Ishikawa (cell line): ENCODE measurements around the gene SYMPK.

Experiments used
- CEBPB ChIP-seq: IDR thresholded peaks from 2 replicates; pipeline ENCODE4 v1.6.1; 2012
- EGR1 ChIP-seq: IDR thresholded peaks from 2 replicates; pipeline ENCODE4 v1.6.1; 2012
- EP300 ChIP-seq: IDR thresholded peaks from 2 replicates; pipeline ENCODE4 v1.6.1; 2012; ENCODE audit warnings: borderline replicate concordance
- FOXM1 ChIP-seq: IDR thresholded peaks from 2 replicates; pipeline ENCODE4 v1.6.1; 2012; ENCODE audit warnings: low read depth, borderline replicate concordance
- RAD21 ChIP-seq: IDR thresholded peaks from 2 replicates; pipeline ENCODE4 v1.6.1; 2012; ENCODE audit warnings: low read depth
- REST ChIP-seq: IDR thresholded peaks from 2 replicates; pipeline ENCODE4 v1.6.1; 2012; ENCODE audit warnings: low read depth, mild to moderate bottlenecking
- TCF12 ChIP-seq: IDR thresholded peaks from 2 replicates; pipeline ENCODE4 v1.6.1; 2012; ENCODE audit warnings: low read depth
- TF ChIP-seq, protein P1 (sequence below): IDR thresholded peaks from 2 replicates; pipeline ENCODE4 v1.6.1; 2012

DNA sequence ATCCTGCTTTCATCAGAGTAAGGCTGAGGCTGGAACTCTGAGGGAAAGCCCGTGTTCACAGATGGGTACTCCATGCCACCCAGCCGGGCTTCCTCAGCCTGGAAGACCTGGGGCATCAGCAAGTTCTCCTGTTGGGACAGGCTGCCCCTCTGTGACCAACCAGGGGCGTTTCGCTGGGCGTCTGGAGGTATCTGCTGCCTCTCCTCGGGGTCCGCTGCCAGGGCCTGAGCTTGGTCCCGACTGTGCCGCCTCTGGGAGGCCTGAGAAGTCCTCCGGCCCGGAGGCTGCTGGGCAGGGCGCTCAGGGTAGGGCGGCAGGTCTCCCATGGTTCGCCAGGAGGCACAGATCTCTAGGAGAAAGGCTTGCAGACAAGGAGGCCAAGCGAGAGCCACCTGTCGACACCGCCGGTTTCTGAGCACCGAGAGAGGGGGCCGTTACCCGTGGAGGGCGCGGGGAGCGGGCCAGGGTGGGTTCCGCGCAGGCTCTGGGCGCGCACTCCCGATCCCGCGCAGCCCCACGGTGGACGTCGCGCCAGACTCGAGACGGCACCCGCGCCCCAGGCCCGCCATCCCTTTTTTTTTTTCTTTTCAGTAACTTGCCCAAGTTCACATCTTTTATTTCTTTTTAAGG lies 48.0 kb downstream of the SYMPK start, which contains the start of gene RSPH6A:
- TF ChIP-seq EP300 (no peak), CEBPB (no peak), REST (no peak), EGR1 (no peak), TCF12 (no peak), FOXM1 (no peak), RAD21 (no peak)
- TF ChIP-seq, protein P1, sequence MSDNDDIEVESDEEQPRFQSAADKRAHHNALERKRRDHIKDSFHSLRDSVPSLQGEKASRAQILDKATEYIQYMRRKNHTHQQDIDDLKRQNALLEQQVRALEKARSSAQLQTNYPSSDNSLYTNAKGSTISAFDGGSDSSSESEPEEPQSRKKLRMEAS: no peak
